Hepatocyte (in vitro differentiated cells): ENCODE measurements around the gene VIL1.

Experiments used
- CTCF ChIP-seq: fragments of 200-600 bp; sonication (generic); IDR thresholded peaks from 2 replicates; pipeline ENCODE4 v1.5.1; 2016; ENCODE audit warnings: antibody characterized with exemption, mild to moderate bottlenecking; ENCODE audit not compliant: poor library complexity
- EZH2 ChIP-seq: fragments of 200-600 bp; sonication (generic); IDR thresholded peaks from 2 replicates; pipeline ENCODE4 v1.6.1; 2016; ENCODE audit warnings: antibody characterized with exemption, mild to moderate bottlenecking, borderline replicate concordance
- EZH2phosphoT487 ChIP-seq: fragments of 200-600 bp; sonication (generic); IDR thresholded peaks from one replicate; pipeline ENCODE4 v1.6.1; 2018; ENCODE audit warnings: antibody characterized with exemption, mild to moderate bottlenecking, low read depth, moderate library complexity; ENCODE audit not compliant: unreplicated experiment, severe bottlenecking

GRCh38 chr2:218422403-218423086 is 3.6 kb downstream of the VIL1 start:
- no peak for TF ChIP-seq CTCF
- no peak for TF ChIP-seq EZH2phosphoT487
- TF ChIP-seq EZH2, result no peak
